ENCODE results near the gene HLA-DQA1. TPM values are rescaled to one million over a fixed set of nuclear protein-coding genes. Genes with fewer than 3 reads are reported as not detected.
A peak's percentile ranks its signal among the peaks of the same experiment; 100 is the strongest.

The HLA-DQA1 gene
- total and polyA plus RNA-seq, 2 experiments from 2014 or later, result not detected

GRCh38 chr6:32622545-32623401, 14.4 kb upstream of the HLA-DQA1 start:
- Histone ChIP-seq H3K27ac (no peak overlapping the region), H3K4me2 (no peak overlapping the region), H3K27me3 (no peaks in the 10 kb centered on the region), H3K36me3 (replicated peaks; ENCODE audit: insufficient read depth, low read depth) (no peaks in the 10 kb centered on the region), H3K9me2 (replicated peaks; ENCODE audit: insufficient read depth) (no peaks in the 10 kb centered on the region), H4K20me1 (ENCODE audit: insufficient read depth, poor library complexity, severe bottlenecking) (no peaks in the 10 kb centered on the region), H3K4me1 (ENCODE audit: insufficient read depth) (no peaks in the 10 kb centered on the region), H2AFZ (no peak overlapping the region), H3K4me3 (no peak overlapping the region), H3K9me3 (ENCODE audit: low read depth) (no peaks in the 10 kb centered on the region), H3K79me2 (no peaks in the 10 kb centered on the region)
- TF ChIP-seq EZH2phosphoT487 (IDR thresholded peaks at IDR 0.05; ENCODE audit: low read depth, severe bottlenecking, unreplicated experiment), result no peak
- TF ChIP-seq, protein P1, sequence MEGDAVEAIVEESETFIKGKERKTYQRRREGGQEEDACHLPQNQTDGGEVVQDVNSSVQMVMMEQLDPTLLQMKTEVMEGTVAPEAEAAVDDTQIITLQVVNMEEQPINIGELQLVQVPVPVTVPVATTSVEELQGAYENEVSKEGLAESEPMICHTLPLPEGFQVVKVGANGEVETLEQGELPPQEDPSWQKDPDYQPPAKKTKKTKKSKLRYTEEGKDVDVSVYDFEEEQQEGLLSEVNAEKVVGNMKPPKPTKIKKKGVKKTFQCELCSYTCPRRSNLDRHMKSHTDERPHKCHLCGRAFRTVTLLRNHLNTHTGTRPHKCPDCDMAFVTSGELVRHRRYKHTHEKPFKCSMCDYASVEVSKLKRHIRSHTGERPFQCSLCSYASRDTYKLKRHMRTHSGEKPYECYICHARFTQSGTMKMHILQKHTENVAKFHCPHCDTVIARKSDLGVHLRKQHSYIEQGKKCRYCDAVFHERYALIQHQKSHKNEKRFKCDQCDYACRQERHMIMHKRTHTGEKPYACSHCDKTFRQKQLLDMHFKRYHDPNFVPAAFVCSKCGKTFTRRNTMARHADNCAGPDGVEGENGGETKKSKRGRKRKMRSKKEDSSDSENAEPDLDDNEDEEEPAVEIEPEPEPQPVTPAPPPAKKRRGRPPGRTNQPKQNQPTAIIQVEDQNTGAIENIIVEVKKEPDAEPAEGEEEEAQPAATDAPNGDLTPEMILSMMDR (IDR thresholded peaks at IDR 0.05; ENCODE audit: poor library complexity), result peak; percentile 54
- TF ChIP-seq EZH2 (IDR thresholded peaks at IDR 0.05; ENCODE audit: borderline replicate concordance), result no peak
- 62% methylated on average over 1 of the region's 1 CpG for WGBS (ENCODE audit: low lambda C conversion rate, missing lambda C conversion rate)
- peak; percentile 68 for DNase-seq (ENCODE audit: low spot score)

- H3K4me2 ChIP-seq, result no peak overlapping the region
- H4K20me1 ChIP-seq (ENCODE audit: insufficient read depth, poor library complexity, severe bottlenecking), result no peaks in the 10 kb centered on the region
- no peaks in the 10 kb centered on the region for H3K9me3 ChIP-seq (ENCODE audit: low read depth)
- H3K27me3 ChIP-seq, result no peaks in the 10 kb centered on the region
- TF ChIP-seq EZH2 (IDR thresholded peaks at IDR 0.05; ENCODE audit: borderline replicate concordance) (no peak), EZH2phosphoT487 (IDR thresholded peaks at IDR 0.05; ENCODE audit: low read depth, severe bottlenecking, unreplicated experiment) (no peak)
- TF ChIP-seq, protein P1 (IDR thresholded peaks at IDR 0.05; ENCODE audit: poor library complexity), result no peak
- no peak overlapping the region for H2AFZ ChIP-seq
- no peaks in the 10 kb centered on the region for H3K4me1 ChIP-seq (ENCODE audit: insufficient read depth)
- no peaks in the 10 kb centered on the region for H3K9me2 ChIP-seq (replicated peaks; ENCODE audit: insufficient read depth)
- no peak overlapping the region for H3K4me3 ChIP-seq
- H3K27ac ChIP-seq, result no peak overlapping the region
- no peak for DNase-seq (ENCODE audit: low spot score)
- no peaks in the 10 kb centered on the region for H3K79me2 ChIP-seq
- no peaks in the 10 kb centered on the region for H3K36me3 ChIP-seq (replicated peaks; ENCODE audit: insufficient read depth, low read depth)
These were observed 13.5 kb upstream of the HLA-DQA1 start for GRCh38 chr6:32623693-32624092.

- Histone ChIP-seq H3K4me3 (no peak overlapping the region), H3K4me1 (ENCODE audit: insufficient read depth) (no peaks in the 10 kb centered on the region), H3K9me3 (ENCODE audit: low read depth) (no peaks in the 10 kb centered on the region), H3K9me2 (replicated peaks; ENCODE audit: insufficient read depth) (no peaks in the 10 kb centered on the region), H3K4me2 (no peak overlapping the region), H3K36me3 (replicated peaks; ENCODE audit: insufficient read depth, low read depth) (no peaks in the 10 kb centered on the region), H3K27me3 (no peaks in the 10 kb centered on the region), H2AFZ (no peak overlapping the region), H4K20me1 (ENCODE audit: insufficient read depth, poor library complexity, severe bottlenecking) (no peaks in the 10 kb centered on the region), H3K27ac (no peak overlapping the region), H3K79me2 (no peaks in the 10 kb centered on the region)
- TF ChIP-seq EZH2 (IDR thresholded peaks at IDR 0.05; ENCODE audit: borderline replicate concordance) (no peak), EZH2phosphoT487 (IDR thresholded peaks at IDR 0.05; ENCODE audit: low read depth, severe bottlenecking, unreplicated experiment) (no peak)
- TF ChIP-seq, protein P1 (IDR thresholded peaks at IDR 0.05; ENCODE audit: poor library complexity), result no peak
- no peak for DNase-seq (ENCODE audit: low spot score)
- 75% methylated on average over 3 of the region's 3 CpGs for WGBS (ENCODE audit: low lambda C conversion rate, missing lambda C conversion rate)
These were observed 12.6 kb upstream of the HLA-DQA1 start for GRCh38 chr6:32624565-32624964.
